ENCODE data around the gene ARHGAP4. TPM values are rescaled to one million over a fixed set of nuclear protein-coding genes. Genes with fewer than 3 reads are reported as not detected.

ARHGAP4 gene
- total RNA-seq, 2 experiments from 2014 or later, result 456 to 463 TPM

DNA sequence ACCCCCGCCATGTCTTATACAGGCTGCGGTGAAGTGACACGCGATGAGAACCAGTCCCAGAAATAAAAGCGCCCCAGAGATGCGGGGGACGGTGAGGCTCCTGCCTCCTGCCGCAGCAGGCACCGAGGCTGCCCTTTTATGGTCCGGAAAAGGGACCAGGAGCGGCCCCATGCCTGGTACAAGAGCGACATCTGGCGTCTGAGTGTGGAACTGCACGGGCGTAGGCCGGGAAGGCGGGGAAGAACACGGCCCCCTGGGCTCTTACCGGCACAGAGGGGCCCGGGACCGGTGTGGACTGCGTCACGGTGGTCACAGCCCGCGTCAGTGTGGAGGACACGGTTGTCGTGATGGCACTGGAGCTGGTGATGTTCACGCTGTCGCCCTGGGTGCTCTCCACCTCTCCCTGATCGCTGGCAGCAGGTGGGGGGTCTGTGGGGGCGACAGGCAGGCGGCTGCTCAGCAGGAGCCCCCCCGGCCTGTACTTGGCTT, 27.3 kb upstream of the ARHGAP4 start:
- H3K4me1 ChIP-seq (ENCODE audit: insufficient read depth, low read length), result peaks cover 18% of the 10 kb centered on the region
- ChIA-PET POLR2A (interaction anchor here (1.1 to 1.2 kb wide), 2 partner anchors 9 to 18 kb away, joined by 3 read pairs; partner anchors contain the start of genes HCFC1 and RENBP), CTCF (no interaction called here)
- ATAC-seq (ENCODE audit: poor library complexity) (peak; percentile 81), DNase-seq (peak; percentile 62 to 84 (median 76))
- peaks cover 93% of the 10 kb centered on the region for H3K36me3 ChIP-seq (ENCODE audit: insufficient read depth, low read length)
- Mint-ChIP-seq H3K27me3 (no peaks in the 10 kb centered on the region), H3K36me3 (ENCODE audit: low read depth) (peaks cover 56% of the 10 kb centered on the region), H3K9me3 (no peaks in the 10 kb centered on the region), H3K4me3 (peak overlapping the region; percentile 25), H3K27ac (no peak overlapping the region), H3K4me1 (ENCODE audit: low read depth) (peaks cover 9% of the 10 kb centered on the region)
- intact Hi-C loops (cut with DNase I, micrococcal nuclease), result loop anchor here (1.0 to 5.0 kb wide), 2 partner anchors 189 to 266 kb away; partner anchors contain the start of genes PLXNB3 (in 2 of the 2) and SLC6A8 (in 1 of the 2)
- H3K27me3 ChIP-seq (ENCODE audit: control insufficient read depth in 1 of 2, insufficient read depth in 2 of 2, low read length in 2 of 2), result no peaks in the 10 kb centered on the region
- H3K9me3 ChIP-seq (ENCODE audit: control insufficient read depth in 1 of 2, insufficient read depth in 1 of 2, low read length in 2 of 2), result no peaks in the 10 kb centered on the region
- H3K27ac ChIP-seq (ENCODE audit: low read depth in 1 of 2, low read length in 2 of 2), result no peak overlapping the region
- no peak overlapping the region for H3K4me3 ChIP-seq (ENCODE audit: low read length)
- TF ChIP-seq, protein P1, sequence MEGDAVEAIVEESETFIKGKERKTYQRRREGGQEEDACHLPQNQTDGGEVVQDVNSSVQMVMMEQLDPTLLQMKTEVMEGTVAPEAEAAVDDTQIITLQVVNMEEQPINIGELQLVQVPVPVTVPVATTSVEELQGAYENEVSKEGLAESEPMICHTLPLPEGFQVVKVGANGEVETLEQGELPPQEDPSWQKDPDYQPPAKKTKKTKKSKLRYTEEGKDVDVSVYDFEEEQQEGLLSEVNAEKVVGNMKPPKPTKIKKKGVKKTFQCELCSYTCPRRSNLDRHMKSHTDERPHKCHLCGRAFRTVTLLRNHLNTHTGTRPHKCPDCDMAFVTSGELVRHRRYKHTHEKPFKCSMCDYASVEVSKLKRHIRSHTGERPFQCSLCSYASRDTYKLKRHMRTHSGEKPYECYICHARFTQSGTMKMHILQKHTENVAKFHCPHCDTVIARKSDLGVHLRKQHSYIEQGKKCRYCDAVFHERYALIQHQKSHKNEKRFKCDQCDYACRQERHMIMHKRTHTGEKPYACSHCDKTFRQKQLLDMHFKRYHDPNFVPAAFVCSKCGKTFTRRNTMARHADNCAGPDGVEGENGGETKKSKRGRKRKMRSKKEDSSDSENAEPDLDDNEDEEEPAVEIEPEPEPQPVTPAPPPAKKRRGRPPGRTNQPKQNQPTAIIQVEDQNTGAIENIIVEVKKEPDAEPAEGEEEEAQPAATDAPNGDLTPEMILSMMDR (IDR thresholded peaks at IDR 0.05), result peak; percentile 79

GRCh38 chrX:153952373-153953026, 26.4 kb upstream of the ARHGAP4 start:
- H3K9me3 Mint-ChIP-seq, result no peaks in the 10 kb centered on the region
- no peak overlapping the region for H3K4me3 Mint-ChIP-seq
- H3K27ac Mint-ChIP-seq, result no peak overlapping the region
- CTCF ChIA-PET, result no interaction called here
- DNase-seq, result no peak
- H3K36me3 Mint-ChIP-seq (ENCODE audit: low read depth), result peaks cover 55% of the 10 kb centered on the region
- intact Hi-C loops (cut with DNase I, micrococcal nuclease), result loop anchor here (1.0 to 5.0 kb wide), 2 partner anchors 188 to 265 kb away; partner anchors contain the start of genes PLXNB3 (in 2 of the 2) and SLC6A8 (in 1 of the 2)
- ATAC-seq (ENCODE audit: poor library complexity), result no peak
- Histone ChIP-seq H3K4me1 (ENCODE audit: insufficient read depth, low read length) (peaks cover 22% of the 10 kb centered on the region), H3K36me3 (ENCODE audit: insufficient read depth, low read length) (peaks cover 85% of the 10 kb centered on the region), H3K27ac (ENCODE audit: low read depth in 1 of 2, low read length in 2 of 2) (no peak overlapping the region), H3K9me3 (ENCODE audit: control insufficient read depth in 1 of 2, insufficient read depth in 1 of 2, low read length in 2 of 2) (no peaks in the 10 kb centered on the region), H3K4me3 (ENCODE audit: low read length) (no peak overlapping the region), H3K27me3 (ENCODE audit: control insufficient read depth in 1 of 2, insufficient read depth in 2 of 2, low read length in 2 of 2) (no peaks in the 10 kb centered on the region)
- peaks cover 11% of the 10 kb centered on the region for H3K4me1 Mint-ChIP-seq (ENCODE audit: low read depth)
- TF ChIP-seq, protein P1 (IDR thresholded peaks at IDR 0.05), result no peak
- no peaks in the 10 kb centered on the region for H3K27me3 Mint-ChIP-seq
- POLR2A ChIA-PET, result interaction anchor here (1.1 to 1.2 kb wide), 2 partner anchors 17 to 19 kb away, joined by 3 to 4 read pairs; partner anchors contain the start of gene HCFC1

GRCh38 chrX:153951683-153952372, 25.8 kb upstream of the ARHGAP4 start:
- Histone ChIP-seq H3K4me3 (ENCODE audit: low read length) (no peak overlapping the region), H3K4me1 (ENCODE audit: insufficient read depth, low read length) (peaks cover 29% of the 10 kb centered on the region), H3K27ac (ENCODE audit: low read depth in 1 of 2, low read length in 2 of 2) (no peak overlapping the region), H3K27me3 (ENCODE audit: control insufficient read depth in 1 of 2, insufficient read depth in 2 of 2, low read length in 2 of 2) (no peaks in the 10 kb centered on the region), H3K9me3 (ENCODE audit: control insufficient read depth in 1 of 2, insufficient read depth in 1 of 2, low read length in 2 of 2) (no peaks in the 10 kb centered on the region), H3K36me3 (ENCODE audit: insufficient read depth, low read length) (peaks cover 78% of the 10 kb centered on the region)
- H3K36me3 Mint-ChIP-seq (ENCODE audit: low read depth), result peaks cover 51% of the 10 kb centered on the region
- intact Hi-C loops (cut with DNase I, micrococcal nuclease), result loop anchor here in 1 of 2 experiments (5.0 kb wide), 1 partner anchor 265 kb away; the partner anchor contains the start of gene SLC6A8
- no peak overlapping the region for H3K27ac Mint-ChIP-seq
- POLR2A ChIA-PET, result interaction anchor here (1.1 to 10.3 kb wide), 3 partner anchors 17 to 26 kb away, joined by 3 to 196 read pairs (median 4); partner anchors contain the start of genes ARHGAP4 and HCFC1
- no peak overlapping the region for H3K4me3 Mint-ChIP-seq
- DNase-seq (no peak), ATAC-seq (ENCODE audit: poor library complexity) (no peak)
- CTCF ChIA-PET, result interaction anchor here (1.0 to 1.8 kb wide), 2 partner anchors 27 to 29 kb away, joined by 3 to 4 read pairs; no protein-coding TSS in a partner anchor
- TF ChIP-seq, protein P1 (IDR thresholded peaks at IDR 0.05), result no peak
- H3K27me3 Mint-ChIP-seq, result no peaks in the 10 kb centered on the region
- no peaks in the 10 kb centered on the region for H3K9me3 Mint-ChIP-seq
- peaks cover 15% of the 10 kb centered on the region for H3K4me1 Mint-ChIP-seq (ENCODE audit: low read depth)

Data from CD4-positive, alpha-beta T cell (primary cell).